ENCODE results near the gene NNAT.
"Not testable (repeated sequence)": the region's sequence is repeated elsewhere in the genome, so short reads cannot be mapped to it uniquely, and the experiment has no call there.

The NNAT gene

GRCh38 chr20:37481610-37482009 lies 39.4 kb upstream of the NNAT start:
- H3K4me1 ChIP-seq (ENCODE audit: control insufficient read depth, insufficient read depth, low read length) = peaks cover 2% of the 10 kb centered on the region
- 95 to 96% methylated on average over 5 of the region's 5 CpGs for WGBS, 2 experiments
- no peak overlapping the region for H3K27ac ChIP-seq (ENCODE audit: insufficient read depth, low read depth, low read length, poor library complexity, severe bottlenecking)
- H3K36me3 ChIP-seq (ENCODE audit: control insufficient read depth, insufficient read depth, low read length) = no peaks in the 10 kb centered on the region
- H3K27me3 ChIP-seq (ENCODE audit: control insufficient read depth, insufficient read depth, low read length, poor library complexity, severe bottlenecking) = no peaks in the 10 kb centered on the region
- H3K9me3 ChIP-seq (ENCODE audit: control insufficient read depth, low read length) = no peaks in the 10 kb centered on the region
- no peak overlapping the region for H3K4me3 ChIP-seq (ENCODE audit: insufficient read depth, low read depth, low read length)

GRCh38 chr20:37484331-37484730 lies 36.7 kb upstream of the NNAT start:
- H3K27me3 ChIP-seq (ENCODE audit: control insufficient read depth, insufficient read depth, low read length, poor library complexity, severe bottlenecking) = no peaks in the 10 kb centered on the region
- no peaks in the 10 kb centered on the region for H3K36me3 ChIP-seq (ENCODE audit: control insufficient read depth, insufficient read depth, low read length)
- 88 to 94% methylated on average over 3 of the region's 3 CpGs for WGBS, 2 experiments
- no peak overlapping the region for H3K4me3 ChIP-seq (ENCODE audit: insufficient read depth, low read depth, low read length)
- H3K4me1 ChIP-seq (ENCODE audit: control insufficient read depth, insufficient read depth, low read length) = peaks cover 3% of the 10 kb centered on the region
- no peaks in the 10 kb centered on the region for H3K9me3 ChIP-seq (ENCODE audit: control insufficient read depth, low read length)
- H3K27ac ChIP-seq (ENCODE audit: insufficient read depth, low read depth, low read length, poor library complexity, severe bottlenecking) = no peak overlapping the region

- H3K4me3 ChIP-seq (ENCODE audit: insufficient read depth, low read depth, low read length); H3K4me1 ChIP-seq (ENCODE audit: control insufficient read depth, insufficient read depth, low read length); H3K27ac ChIP-seq (ENCODE audit: insufficient read depth, low read depth, low read length, poor library complexity, severe bottlenecking); H3K36me3 ChIP-seq (ENCODE audit: control insufficient read depth, insufficient read depth, low read length); H3K9me3 ChIP-seq (ENCODE audit: control insufficient read depth, low read length); H3K27me3 ChIP-seq (ENCODE audit: control insufficient read depth, insufficient read depth, low read length, poor library complexity, severe bottlenecking): not testable (repeated sequence)
- 91 to 98% methylated on average over 1 of the region's 1 CpG for WGBS, 2 experiments
Observed at GRCh38 chr20:37486209-37486608, 34.8 kb upstream of the NNAT start.

- 84 to 85% methylated on average over 7 of the region's 7 CpGs for WGBS, 2 experiments
- no peak overlapping the region for H3K4me3 ChIP-seq (ENCODE audit: insufficient read depth, low read depth, low read length)
- H3K9me3 ChIP-seq (ENCODE audit: control insufficient read depth, low read length) = no peaks in the 10 kb centered on the region
- H3K27me3 ChIP-seq (ENCODE audit: control insufficient read depth, insufficient read depth, low read length, poor library complexity, severe bottlenecking) = no peaks in the 10 kb centered on the region
- H3K36me3 ChIP-seq (ENCODE audit: control insufficient read depth, insufficient read depth, low read length) = no peaks in the 10 kb centered on the region
- H3K4me1 ChIP-seq (ENCODE audit: control insufficient read depth, insufficient read depth, low read length) = peaks cover 3% of the 10 kb centered on the region
- H3K27ac ChIP-seq (ENCODE audit: insufficient read depth, low read depth, low read length, poor library complexity, severe bottlenecking) = no peak overlapping the region
Observed at GRCh38 chr20:37490663-37491350, 30.2 kb upstream of the NNAT start.

- H3K36me3 ChIP-seq (ENCODE audit: control insufficient read depth, insufficient read depth, low read length) = no peaks in the 10 kb centered on the region
- H3K9me3 ChIP-seq (ENCODE audit: control insufficient read depth, low read length) = no peaks in the 10 kb centered on the region
- no peaks in the 10 kb centered on the region for H3K4me1 ChIP-seq (ENCODE audit: control insufficient read depth, insufficient read depth, low read length)
- 93 to 94% methylated on average over 6 of the region's 6 CpGs for WGBS, 2 experiments
- H3K27ac ChIP-seq (ENCODE audit: insufficient read depth, low read depth, low read length, poor library complexity, severe bottlenecking) = no peak overlapping the region
- H3K27me3 ChIP-seq (ENCODE audit: control insufficient read depth, insufficient read depth, low read length, poor library complexity, severe bottlenecking) = no peaks in the 10 kb centered on the region
- H3K4me3 ChIP-seq (ENCODE audit: insufficient read depth, low read depth, low read length) = no peak overlapping the region
Observed at GRCh38 chr20:37492096-37492625, 28.9 kb upstream of the NNAT start.

- Histone ChIP-seq H3K27ac (ENCODE audit: insufficient read depth, low read depth, low read length, poor library complexity, severe bottlenecking) (no peak overlapping the region), H3K9me3 (ENCODE audit: control insufficient read depth, low read length) (no peaks in the 10 kb centered on the region), H3K4me1 (ENCODE audit: control insufficient read depth, insufficient read depth, low read length) (no peaks in the 10 kb centered on the region), H3K27me3 (ENCODE audit: control insufficient read depth, insufficient read depth, low read length, poor library complexity, severe bottlenecking) (no peaks in the 10 kb centered on the region), H3K36me3 (ENCODE audit: control insufficient read depth, insufficient read depth, low read length) (no peaks in the 10 kb centered on the region), H3K4me3 (ENCODE audit: insufficient read depth, low read depth, low read length) (no peak overlapping the region)
- 84 to 88% methylated on average over 2 of the region's 2 CpGs for WGBS, 2 experiments
Observed at GRCh38 chr20:37492945-37493344, 28.1 kb upstream of the NNAT start.

- no peaks in the 10 kb centered on the region for H3K9me3 ChIP-seq (ENCODE audit: control insufficient read depth, low read length)
- H3K36me3 ChIP-seq (ENCODE audit: control insufficient read depth, insufficient read depth, low read length) = no peaks in the 10 kb centered on the region
- no peaks in the 10 kb centered on the region for H3K27me3 ChIP-seq (ENCODE audit: control insufficient read depth, insufficient read depth, low read length, poor library complexity, severe bottlenecking)
- H3K4me1 ChIP-seq (ENCODE audit: control insufficient read depth, insufficient read depth, low read length) = no peaks in the 10 kb centered on the region
- H3K4me3 ChIP-seq (ENCODE audit: insufficient read depth, low read depth, low read length) = no peak overlapping the region
- 91 to 94% methylated on average over 8 of the region's 8 CpGs for WGBS, 2 experiments
- no peak overlapping the region for H3K27ac ChIP-seq (ENCODE audit: insufficient read depth, low read depth, low read length, poor library complexity, severe bottlenecking)
Observed at GRCh38 chr20:37494301-37494700, 26.7 kb upstream of the NNAT start.

- 87 to 89% methylated on average over 5 of the region's 5 CpGs for WGBS, 2 experiments
- H3K9me3 ChIP-seq (ENCODE audit: control insufficient read depth, low read length) = no peaks in the 10 kb centered on the region
- H3K27me3 ChIP-seq (ENCODE audit: control insufficient read depth, insufficient read depth, low read length, poor library complexity, severe bottlenecking) = no peaks in the 10 kb centered on the region
- no peak overlapping the region for H3K27ac ChIP-seq (ENCODE audit: insufficient read depth, low read depth, low read length, poor library complexity, severe bottlenecking)
- no peaks in the 10 kb centered on the region for H3K36me3 ChIP-seq (ENCODE audit: control insufficient read depth, insufficient read depth, low read length)
- no peak overlapping the region for H3K4me3 ChIP-seq (ENCODE audit: insufficient read depth, low read depth, low read length)
- H3K4me1 ChIP-seq (ENCODE audit: control insufficient read depth, insufficient read depth, low read length) = no peaks in the 10 kb centered on the region
Observed at GRCh38 chr20:37494796-37495195, 26.3 kb upstream of the NNAT start.

GRCh38 chr20:37498066-37498665 lies 22.9 kb upstream of the NNAT start:
- no peaks in the 10 kb centered on the region for H3K9me3 ChIP-seq (ENCODE audit: control insufficient read depth, low read length)

GRCh38 chr20:37500311-37500710 lies 20.7 kb upstream of the NNAT start:
- 94 to 96% methylated on average over 7 of the region's 7 CpGs for WGBS, 2 experiments
- Histone ChIP-seq H3K4me3 (ENCODE audit: insufficient read depth, low read depth, low read length) (no peak overlapping the region), H3K27ac (ENCODE audit: insufficient read depth, low read depth, low read length, poor library complexity, severe bottlenecking) (no peak overlapping the region), H3K27me3 (ENCODE audit: control insufficient read depth, insufficient read depth, low read length, poor library complexity, severe bottlenecking) (no peaks in the 10 kb centered on the region), H3K9me3 (ENCODE audit: control insufficient read depth, low read length) (no peaks in the 10 kb centered on the region), H3K4me1 (ENCODE audit: control insufficient read depth, insufficient read depth, low read length) (no peaks in the 10 kb centered on the region), H3K36me3 (ENCODE audit: control insufficient read depth, insufficient read depth, low read length) (no peaks in the 10 kb centered on the region)

More at GRCh38 chr20:37498066-37498665, 22.9 kb upstream of the NNAT start:
- Histone ChIP-seq H3K27me3 (ENCODE audit: control insufficient read depth, insufficient read depth, low read length, poor library complexity, severe bottlenecking) (no peaks in the 10 kb centered on the region), H3K4me1 (ENCODE audit: control insufficient read depth, insufficient read depth, low read length) (no peaks in the 10 kb centered on the region), H3K27ac (ENCODE audit: insufficient read depth, low read depth, low read length, poor library complexity, severe bottlenecking) (no peak overlapping the region), H3K4me3 (ENCODE audit: insufficient read depth, low read depth, low read length) (no peak overlapping the region), H3K36me3 (ENCODE audit: control insufficient read depth, insufficient read depth, low read length) (no peaks in the 10 kb centered on the region)
- WGBS, 2 experiments = 82 to 95% methylated on average over 1 to 2 of the region's 2 CpGs

Data from ectodermal cell (in vitro differentiated cells).